ENCODE measurements around the gene EXOC4. TPM values are rescaled to one million over a fixed set of nuclear protein-coding genes. Genes with fewer than 3 reads are reported as not detected.
A peak's percentile ranks its signal among the peaks of the same experiment; 100 is the strongest.

Gene EXOC4
- total and polyA plus RNA-seq, 2 experiments from 2014 or later = 23.9 to 51.7 TPM

DNA sequence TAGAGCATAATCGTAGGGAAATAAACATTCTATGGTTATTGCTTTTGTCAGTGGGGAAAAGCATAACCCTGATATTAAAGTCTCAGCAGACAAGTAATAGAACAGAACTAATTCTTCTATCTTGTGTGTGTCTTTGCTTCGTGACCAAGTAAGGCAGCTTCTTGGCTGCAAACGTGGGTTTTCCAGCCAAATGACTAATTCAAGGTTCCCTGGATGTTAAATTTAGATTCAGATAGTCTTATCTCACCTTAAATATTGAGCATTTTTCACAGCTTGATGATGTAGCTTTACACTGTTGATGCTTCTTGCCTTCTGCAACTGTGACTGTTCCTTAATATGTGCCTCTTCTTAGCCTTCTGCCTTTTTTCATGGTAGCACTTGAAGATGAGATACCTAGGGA is 113.0 kb downstream of the EXOC4 start:
- H3K9me2 ChIP-seq (ENCODE audit: insufficient read depth) = no peaks in the 10 kb centered on the region
- H4K20me1 ChIP-seq (ENCODE audit: insufficient read depth) = no peaks in the 10 kb centered on the region
- 0 out of 2 replicates have a peak, but pooled peaks cover 5% of the 10 kb centered on the region for H3K36me3 ChIP-seq (ENCODE audit: low read depth)
- peak; percentile 31 for DNase-seq
- TF ChIP-seq EZH2 (IDR thresholded peaks at IDR 0.05; ENCODE audit: insufficient read depth, poor library complexity, severe bottlenecking) (no peak), EZH2phosphoT487 (IDR thresholded peaks at IDR 0.05; ENCODE audit: insufficient read depth, low read depth) (no peak)
- H3K9ac ChIP-seq = no peak overlapping the region
- H3K27ac ChIP-seq = no peak overlapping the region
- H3K4me3 ChIP-seq = no peak overlapping the region
- 72 to 73% methylated on average over 3 of the region's 3 CpGs for WGBS, 2 experiments (ENCODE audit: low coverage in 1 of 2, low lambda C conversion rate in 2 of 2, missing lambda C conversion rate in 2 of 2)
- no peak overlapping the region for H2AFZ ChIP-seq
- in situ Hi-C loops (cut with MboI) = no loop called here
- H3K4me1 ChIP-seq (ENCODE audit: insufficient read depth) = peaks cover 15% of the 10 kb centered on the region
- H3K9me3 ChIP-seq (ENCODE audit: low read depth) = no peaks in the 10 kb centered on the region
- H3K79me2 ChIP-seq (ENCODE audit: insufficient read depth) = no peaks in the 10 kb centered on the region; the same call in 1 of the 2 replicates
- H3K4me2 ChIP-seq (ENCODE audit: unreplicated experiment) = peak overlapping the region; percentile 4
- peaks cover 10% of the 10 kb centered on the region; the same call in 1 of the 2 replicates for H3F3A ChIP-seq (ENCODE audit: insufficient read depth)
- no peaks in the 10 kb centered on the region for H3K27me3 ChIP-seq (replicated peaks; ENCODE audit: insufficient read depth)

GRCh38 chr7:133367561-133367960 is 114.7 kb downstream of the EXOC4 start:
- in situ Hi-C loops (cut with MboI) = no loop called here
- no peaks in the 10 kb centered on the region for H3K9me2 ChIP-seq (ENCODE audit: insufficient read depth)
- H3K9me3 ChIP-seq (ENCODE audit: low read depth) = no peaks in the 10 kb centered on the region
- no peak for TF ChIP-seq EZH2 (IDR thresholded peaks at IDR 0.05; ENCODE audit: insufficient read depth, poor library complexity, severe bottlenecking)
- no peak for TF ChIP-seq EZH2phosphoT487 (IDR thresholded peaks at IDR 0.05; ENCODE audit: insufficient read depth, low read depth)
- H3F3A ChIP-seq (ENCODE audit: insufficient read depth) = peaks cover 10% of the 10 kb centered on the region; the same call in 1 of the 2 replicates
- no peaks in the 10 kb centered on the region for H4K20me1 ChIP-seq (ENCODE audit: insufficient read depth)
- no peak overlapping the region for H2AFZ ChIP-seq
- no peaks in the 10 kb centered on the region for H3K36me3 ChIP-seq (ENCODE audit: low read depth)
- no peak overlapping the region for H3K27ac ChIP-seq
- 73% methylated on average over 3 of the region's 3 CpGs for WGBS, 2 experiments (ENCODE audit: low coverage in 1 of 2, low lambda C conversion rate in 2 of 2, missing lambda C conversion rate in 2 of 2)
- no peak overlapping the region for H3K4me3 ChIP-seq
- no peaks in the 10 kb centered on the region; the same call in 1 of the 2 replicates for H3K79me2 ChIP-seq (ENCODE audit: insufficient read depth)
- DNase-seq = no peak
- H3K4me2 ChIP-seq (ENCODE audit: unreplicated experiment) = no peak overlapping the region
- H3K27me3 ChIP-seq (replicated peaks; ENCODE audit: insufficient read depth) = no peaks in the 10 kb centered on the region
- peaks cover 15% of the 10 kb centered on the region for H3K4me1 ChIP-seq (ENCODE audit: insufficient read depth)
- H3K9ac ChIP-seq = no peak overlapping the region

DNA sequence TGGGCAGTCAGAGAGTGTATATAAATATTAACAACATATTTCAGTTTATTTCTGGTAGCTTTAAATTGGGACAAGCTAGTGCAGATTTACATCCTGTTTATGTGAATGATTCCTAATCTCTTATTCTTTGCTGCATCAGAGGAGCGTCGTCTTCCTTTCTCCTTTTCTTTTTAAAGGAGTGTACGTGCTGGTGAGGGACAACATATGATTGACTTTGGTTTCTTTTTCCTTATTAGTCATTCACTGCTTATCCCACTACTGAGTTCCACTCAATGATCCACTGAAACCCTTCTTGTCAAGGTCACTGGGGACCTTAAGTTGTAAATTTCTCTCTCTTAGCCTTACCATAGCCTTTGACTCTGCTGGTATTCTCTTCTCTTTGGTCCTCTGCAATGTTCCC is 116.3 kb downstream of the EXOC4 start:
- Histone ChIP-seq H3K27ac (no peak overlapping the region), H3K9ac (no peak overlapping the region), H3K9me2 (ENCODE audit: insufficient read depth) (no peaks in the 10 kb centered on the region), H3K9me3 (ENCODE audit: low read depth) (no peaks in the 10 kb centered on the region), H3F3A (ENCODE audit: insufficient read depth) (peaks cover 10% of the 10 kb centered on the region; the same call in 1 of the 2 replicates), H3K4me2 (ENCODE audit: unreplicated experiment) (no peak overlapping the region), H3K36me3 (ENCODE audit: low read depth) (no peaks in the 10 kb centered on the region), H3K27me3 (replicated peaks; ENCODE audit: insufficient read depth) (no peaks in the 10 kb centered on the region), H3K79me2 (ENCODE audit: insufficient read depth) (no peaks in the 10 kb centered on the region; the same call in 1 of the 2 replicates), H2AFZ (no peak overlapping the region), H4K20me1 (ENCODE audit: insufficient read depth) (no peaks in the 10 kb centered on the region), H3K4me1 (ENCODE audit: insufficient read depth) (peaks cover 15% of the 10 kb centered on the region), H3K4me3 (no peak overlapping the region)
- in situ Hi-C loops (cut with MboI) = no loop called here
- WGBS, 2 experiments (ENCODE audit: low coverage in 1 of 2, low lambda C conversion rate in 2 of 2, missing lambda C conversion rate in 2 of 2) = 98% methylated on average over 3 of the region's 3 CpGs
- DNase-seq = no peak
- TF ChIP-seq EZH2 (IDR thresholded peaks at IDR 0.05; ENCODE audit: insufficient read depth, poor library complexity, severe bottlenecking) = no peak
- TF ChIP-seq EZH2phosphoT487 (IDR thresholded peaks at IDR 0.05; ENCODE audit: insufficient read depth, low read depth) = no peak

- Histone ChIP-seq H3K4me3 (no peak overlapping the region), H3K79me2 (ENCODE audit: insufficient read depth) (no peaks in the 10 kb centered on the region; the same call in 1 of the 2 replicates), H3K27ac (no peak overlapping the region), H3F3A (ENCODE audit: insufficient read depth) (no peaks in the 10 kb centered on the region), H3K4me1 (ENCODE audit: insufficient read depth) (no peaks in the 10 kb centered on the region), H3K4me2 (ENCODE audit: unreplicated experiment) (no peak overlapping the region), H3K9me3 (ENCODE audit: low read depth) (no peaks in the 10 kb centered on the region), H4K20me1 (ENCODE audit: insufficient read depth) (no peaks in the 10 kb centered on the region), H3K9ac (no peak overlapping the region), H3K9me2 (ENCODE audit: insufficient read depth) (no peaks in the 10 kb centered on the region), H3K36me3 (ENCODE audit: low read depth) (no peaks in the 10 kb centered on the region), H2AFZ (no peak overlapping the region), H3K27me3 (replicated peaks; ENCODE audit: insufficient read depth) (no peaks in the 10 kb centered on the region)
- in situ Hi-C loops (cut with MboI) = no loop called here
- DNase-seq = no peak
- 88 to 89% methylated on average over 4 of the region's 4 CpGs for WGBS, 2 experiments (ENCODE audit: low coverage in 1 of 2, low lambda C conversion rate in 2 of 2, missing lambda C conversion rate in 2 of 2)
- TF ChIP-seq EZH2 (IDR thresholded peaks at IDR 0.05; ENCODE audit: insufficient read depth, poor library complexity, severe bottlenecking) (no peak), EZH2phosphoT487 (IDR thresholded peaks at IDR 0.05; ENCODE audit: insufficient read depth, low read depth) (no peak)
These were observed 118.7 kb downstream of the EXOC4 start for GRCh38 chr7:133371616-133372015.

- Histone ChIP-seq H3F3A (ENCODE audit: insufficient read depth) (no peaks in the 10 kb centered on the region), H3K4me2 (ENCODE audit: unreplicated experiment) (no peak overlapping the region), H2AFZ (no peak overlapping the region), H3K79me2 (ENCODE audit: insufficient read depth) (no peaks in the 10 kb centered on the region), H3K9me2 (ENCODE audit: insufficient read depth) (no peaks in the 10 kb centered on the region), H3K27me3 (replicated peaks; ENCODE audit: insufficient read depth) (no peaks in the 10 kb centered on the region), H3K9me3 (ENCODE audit: low read depth) (no peaks in the 10 kb centered on the region), H3K4me1 (ENCODE audit: insufficient read depth) (no peaks in the 10 kb centered on the region), H3K27ac (no peak overlapping the region), H4K20me1 (ENCODE audit: insufficient read depth) (no peaks in the 10 kb centered on the region), H3K4me3 (no peak overlapping the region), H3K9ac (no peak overlapping the region), H3K36me3 (ENCODE audit: low read depth) (no peaks in the 10 kb centered on the region)
- in situ Hi-C loops (cut with MboI) = no loop called here
- WGBS, 2 experiments (ENCODE audit: low coverage in 1 of 2, low lambda C conversion rate in 2 of 2, missing lambda C conversion rate in 2 of 2) = 91 to 96% methylated on average over 1 of the region's 1 CpG
- no peak for TF ChIP-seq EZH2phosphoT487 (IDR thresholded peaks at IDR 0.05; ENCODE audit: insufficient read depth, low read depth)
- no peak for TF ChIP-seq EZH2 (IDR thresholded peaks at IDR 0.05; ENCODE audit: insufficient read depth, poor library complexity, severe bottlenecking)
- no peak for DNase-seq
These were observed 119.5 kb downstream of the EXOC4 start for GRCh38 chr7:133372337-133372736.
